Measurements from ENCODE around the gene ANAPC2.

DNA sequence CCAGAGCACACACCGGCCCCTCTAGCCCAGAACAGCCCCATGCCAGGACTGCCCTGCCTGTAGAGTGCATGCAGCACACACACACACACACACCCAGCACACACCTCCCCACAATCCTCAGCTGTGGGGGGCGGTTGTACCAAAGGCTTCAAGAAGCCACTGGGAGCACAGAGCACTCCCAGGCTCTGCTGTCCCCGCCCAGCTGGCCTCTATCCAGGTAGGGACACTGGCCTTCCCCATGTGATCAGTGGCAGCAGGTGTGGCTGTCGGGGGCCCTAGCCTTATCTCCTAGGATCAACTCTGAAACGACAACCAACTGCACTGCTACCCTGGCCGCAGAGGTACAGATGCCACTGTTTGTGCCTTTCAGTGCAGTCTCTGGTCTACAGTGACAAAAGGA, 2.0 kb downstream of the ANAPC2 start:
- TF ChIP-seq SP1 (IDR thresholded peaks at IDR 0.05) (no peak), SUZ12 (IDR thresholded peaks at IDR 0.05) (no peak)
- TF ChIP-seq, protein P1, sequence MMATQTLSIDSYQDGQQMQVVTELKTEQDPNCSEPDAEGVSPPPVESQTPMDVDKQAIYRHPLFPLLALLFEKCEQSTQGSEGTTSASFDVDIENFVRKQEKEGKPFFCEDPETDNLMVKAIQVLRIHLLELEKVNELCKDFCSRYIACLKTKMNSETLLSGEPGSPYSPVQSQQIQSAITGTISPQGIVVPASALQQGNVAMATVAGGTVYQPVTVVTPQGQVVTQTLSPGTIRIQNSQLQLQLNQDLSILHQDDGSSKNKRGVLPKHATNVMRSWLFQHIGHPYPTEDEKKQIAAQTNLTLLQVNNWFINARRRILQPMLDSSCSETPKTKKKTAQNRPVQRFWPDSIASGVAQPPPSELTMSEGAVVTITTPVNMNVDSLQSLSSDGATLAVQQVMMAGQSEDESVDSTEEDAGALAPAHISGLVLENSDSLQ (IDR thresholded peaks at IDR 0.05) = no peak

Data from HEK293T (cell line).